ENCODE measurements around the gene C14orf180. TPM values are rescaled to one million over a fixed set of nuclear protein-coding genes. Genes with fewer than 3 reads are reported as not detected.

C14orf180 gene
- total and polyA plus RNA-seq, 2 donors = 0.42 to 1.2 TPM

- 75% methylated on average over 12 of the region's 12 CpGs for WGBS
- H3K27ac ChIP-seq (ENCODE audit: low read depth) = no peak overlapping the region
- H3K4me3 ChIP-seq (ENCODE audit: low read depth, low read length) = no peak overlapping the region
- H3K36me3 ChIP-seq (ENCODE audit: insufficient read depth) = no peaks in the 10 kb centered on the region
- no peak for DNase-seq (ENCODE audit: extremely low spot score)
- H3K4me1 ChIP-seq (ENCODE audit: insufficient read depth) = no peaks in the 10 kb centered on the region
Measured at GRCh38 chr14:104554088-104554607, 25.4 kb upstream of the C14orf180 start.

- WGBS = 36% methylated on average over 26 of the region's 26 CpGs
- Histone ChIP-seq H3K27ac (ENCODE audit: low read depth) (no peak overlapping the region), H3K4me3 (ENCODE audit: low read depth, low read length) (no peak overlapping the region), H3K4me1 (ENCODE audit: insufficient read depth) (no peaks in the 10 kb centered on the region), H3K36me3 (ENCODE audit: insufficient read depth) (no peaks in the 10 kb centered on the region)
- no peak for DNase-seq (ENCODE audit: extremely low spot score)
Measured at GRCh38 chr14:104554608-104555429, 24.7 kb upstream of the C14orf180 start.

GRCh38 chr14:104555430-104556255, 23.9 kb upstream of the C14orf180 start:
- 66% methylated on average over 11 of the region's 11 CpGs for WGBS
- H3K36me3 ChIP-seq (ENCODE audit: insufficient read depth) = no peaks in the 10 kb centered on the region
- DNase-seq (ENCODE audit: extremely low spot score) = no peak
- H3K4me1 ChIP-seq (ENCODE audit: insufficient read depth) = no peaks in the 10 kb centered on the region
- H3K4me3 ChIP-seq (ENCODE audit: low read depth, low read length) = no peak overlapping the region
- no peak overlapping the region for H3K27ac ChIP-seq (ENCODE audit: low read depth)

- Histone ChIP-seq H3K36me3 (ENCODE audit: insufficient read depth) (no peaks in the 10 kb centered on the region), H3K4me3 (ENCODE audit: low read depth, low read length) (no peak overlapping the region), H3K4me1 (ENCODE audit: insufficient read depth) (no peaks in the 10 kb centered on the region), H3K27ac (ENCODE audit: low read depth) (no peak overlapping the region)
- WGBS = 82% methylated on average over 13 of the region's 13 CpGs
- no peak for DNase-seq (ENCODE audit: extremely low spot score)
Measured at GRCh38 chr14:104556256-104557021, 23.1 kb upstream of the C14orf180 start.

- no peak for DNase-seq (ENCODE audit: extremely low spot score)
- Histone ChIP-seq H3K36me3 (ENCODE audit: insufficient read depth) (no peaks in the 10 kb centered on the region), H3K4me3 (ENCODE audit: low read depth, low read length) (no peak overlapping the region), H3K4me1 (ENCODE audit: insufficient read depth) (no peaks in the 10 kb centered on the region), H3K27ac (ENCODE audit: low read depth) (no peak overlapping the region)
- WGBS = 94% methylated on average over 5 of the region's 5 CpGs
Measured at GRCh38 chr14:104557086-104557485, 22.5 kb upstream of the C14orf180 start.

- no peak overlapping the region for H3K27ac ChIP-seq (ENCODE audit: low read depth)
- 98% methylated on average over 1 of the region's 1 CpG for WGBS
- no peaks in the 10 kb centered on the region for H3K36me3 ChIP-seq (ENCODE audit: insufficient read depth)
- H3K4me1 ChIP-seq (ENCODE audit: insufficient read depth) = no peaks in the 10 kb centered on the region
- H3K4me3 ChIP-seq (ENCODE audit: low read depth, low read length) = no peak overlapping the region
- DNase-seq (ENCODE audit: extremely low spot score) = no peak
Measured at GRCh38 chr14:104557766-104558165, 21.8 kb upstream of the C14orf180 start.

- DNase-seq (ENCODE audit: extremely low spot score) = no peak
- 94% methylated on average over 16 of the region's 16 CpGs for WGBS
- H3K4me1 ChIP-seq (ENCODE audit: insufficient read depth) = no peaks in the 10 kb centered on the region
Measured at GRCh38 chr14:104558231-104559027, 21.1 kb upstream of the C14orf180 start.

GRCh38 chr14:104559028-104559803, 20.3 kb upstream of the C14orf180 start:
- WGBS = 90% methylated on average over 15 of the region's 15 CpGs
- Histone ChIP-seq H3K4me1 (ENCODE audit: insufficient read depth) (no peaks in the 10 kb centered on the region), H3K36me3 (ENCODE audit: insufficient read depth) (no peaks in the 10 kb centered on the region), H3K4me3 (ENCODE audit: low read depth, low read length) (no peak overlapping the region), H3K27ac (ENCODE audit: low read depth) (no peak overlapping the region)
- no peak for DNase-seq (ENCODE audit: extremely low spot score)

More at GRCh38 chr14:104558231-104559027, 21.1 kb upstream of the C14orf180 start:
- Histone ChIP-seq H3K27ac (ENCODE audit: low read depth) (no peak overlapping the region), H3K36me3 (ENCODE audit: insufficient read depth) (no peaks in the 10 kb centered on the region), H3K4me3 (ENCODE audit: low read depth, low read length) (no peak overlapping the region)

- Histone ChIP-seq H3K36me3 (ENCODE audit: insufficient read depth) (no peaks in the 10 kb centered on the region), H3K4me1 (ENCODE audit: insufficient read depth) (no peaks in the 10 kb centered on the region), H3K27ac (ENCODE audit: low read depth) (no peak overlapping the region), H3K4me3 (ENCODE audit: low read depth, low read length) (no peak overlapping the region)
- DNase-seq (ENCODE audit: extremely low spot score) = no peak
- 92% methylated on average over 21 of the region's 21 CpGs for WGBS
Measured at GRCh38 chr14:104559804-104560585, 19.6 kb upstream of the C14orf180 start.

- Histone ChIP-seq H3K36me3 (ENCODE audit: insufficient read depth) (no peaks in the 10 kb centered on the region), H3K4me3 (ENCODE audit: low read depth, low read length) (no peak overlapping the region), H3K27ac (ENCODE audit: low read depth) (no peak overlapping the region), H3K4me1 (ENCODE audit: insufficient read depth) (no peaks in the 10 kb centered on the region)
- 87% methylated on average over 3 of the region's 3 CpGs for WGBS
- no peak for DNase-seq (ENCODE audit: extremely low spot score)
Measured at GRCh38 chr14:104560586-104560945, 19.0 kb upstream of the C14orf180 start.

- no peak for DNase-seq (ENCODE audit: extremely low spot score)
- no peak overlapping the region for H3K27ac ChIP-seq (ENCODE audit: low read depth)
- H3K4me3 ChIP-seq (ENCODE audit: low read depth, low read length) = no peak overlapping the region
- H3K4me1 ChIP-seq (ENCODE audit: insufficient read depth) = no peaks in the 10 kb centered on the region
- no peaks in the 10 kb centered on the region for H3K36me3 ChIP-seq (ENCODE audit: insufficient read depth)
- WGBS = 66% methylated on average over 17 of the region's 17 CpGs
Measured at GRCh38 chr14:104561124-104561557, 18.4 kb upstream of the C14orf180 start.

All from urinary bladder (tissue), 4 donors.